Kidney epithelial cell (primary cell): ENCODE results near the gene TENM4. TPM values are rescaled to one million over a fixed set of nuclear protein-coding genes. Genes with fewer than 3 reads are reported as not detected.

ENCODE experiments used
- DNase-seq: peaks from one replicate; pipeline ENCODE4 v3.0.0-alpha.2; 2010; ENCODE audit warnings: low read depth
- H3K27me3 ChIP-seq: 2 replicates; pipeline ENCODE4 v1.6.0; 2011; ENCODE audit warnings: low read length; ENCODE audit not compliant: control insufficient read depth, insufficient read depth
- H3K36me3 ChIP-seq: 2 replicates; pipeline ENCODE4 v1.5.1; 2011; ENCODE audit warnings: low read length; ENCODE audit not compliant: control insufficient read depth, insufficient read depth
- H3K4me3 ChIP-seq: 2 replicates; pipeline ENCODE4 v1.5.1; 2011; ENCODE audit warnings: low read depth, mild to moderate bottlenecking, control low read depth, low read length
- CTCF ChIP-seq: IDR thresholded peaks from 2 replicates; pipeline ENCODE4 v1.5.1; 2011; ENCODE audit warnings: mild to moderate bottlenecking, moderate library complexity, low read length, control low read depth, inconsistent platforms; ENCODE audit not compliant: insufficient read depth, poor library complexity, severe bottlenecking
- total RNA-seq: library from RNA; depleted of rRNA; stranded (reverse); fragments of >200 nt; gene quantifications from 2 replicates; pipeline ENCODE4 v1.2.3, GENCODE V29; 2015

The TENM4 gene
- total RNA-seq, 1 donor from 2014 or later: 35.3 TPM

- no peaks in the 10 kb centered on the region for H3K36me3 ChIP-seq
- H3K4me3 ChIP-seq: no peak overlapping the region
- DNase-seq: no peak
- TF ChIP-seq CTCF: no peak
- no peaks in the 10 kb centered on the region for H3K27me3 ChIP-seq
Measured at GRCh38 chr11:79045018-79045799, 395.6 kb downstream of the TENM4 start.

- TF ChIP-seq CTCF: no peak
- no peak overlapping the region for H3K4me3 ChIP-seq
- no peaks in the 10 kb centered on the region for H3K36me3 ChIP-seq
- H3K27me3 ChIP-seq: no peaks in the 10 kb centered on the region
- DNase-seq: no peak
Measured at GRCh38 chr11:79044201-79044600, 396.6 kb downstream of the TENM4 start.

DNA sequence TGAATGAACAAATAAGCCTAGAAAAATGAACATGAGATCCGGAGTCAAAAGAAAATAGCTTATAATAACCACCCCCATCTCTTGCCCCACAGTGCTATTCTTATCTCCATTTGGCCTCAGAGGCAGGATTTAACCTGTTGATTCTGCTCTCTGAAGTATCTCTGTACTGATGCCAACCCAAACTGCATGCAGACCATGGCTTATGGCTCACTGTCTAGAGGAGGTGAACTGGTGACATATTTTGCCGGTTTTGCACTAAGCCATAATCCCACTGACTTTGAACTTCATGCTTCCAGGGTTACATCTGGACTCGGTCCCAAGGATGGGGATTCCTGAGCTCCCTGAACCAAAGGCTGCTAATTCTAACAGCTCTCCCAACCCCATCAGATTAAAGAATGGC is 397.1 kb downstream of the TENM4 start:
- H3K27me3 ChIP-seq: no peaks in the 10 kb centered on the region

DNA sequence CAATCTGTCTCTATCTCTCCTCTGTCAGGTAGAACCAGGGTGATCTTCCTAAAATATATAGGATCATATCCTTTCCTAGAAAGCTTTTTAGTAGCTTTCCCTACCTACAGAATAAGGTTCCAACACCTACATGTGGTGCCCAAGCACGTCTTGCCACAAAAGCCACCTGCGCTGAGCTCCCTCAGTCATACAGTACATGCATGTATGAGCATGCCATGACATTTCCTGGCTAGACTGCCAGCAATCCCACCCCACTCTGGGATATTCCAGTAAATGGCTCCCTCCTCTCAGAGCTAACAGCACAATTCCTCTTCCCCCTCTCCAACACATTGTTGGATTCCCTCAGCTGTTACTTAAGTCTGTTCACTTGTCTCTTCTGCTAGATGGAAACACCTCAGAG is 398.0 kb downstream of the TENM4 start:
- no peak overlapping the region for H3K4me3 ChIP-seq
- TF ChIP-seq CTCF: no peak
- DNase-seq: no peak
- H3K36me3 ChIP-seq: no peaks in the 10 kb centered on the region
- H3K27me3 ChIP-seq: no peaks in the 10 kb centered on the region

More for the DNA sequence above, 397.1 kb downstream of the TENM4 start:
- H3K36me3 ChIP-seq: no peaks in the 10 kb centered on the region
- no peak overlapping the region for H3K4me3 ChIP-seq
- DNase-seq: no peak
- TF ChIP-seq CTCF: no peak

DNA sequence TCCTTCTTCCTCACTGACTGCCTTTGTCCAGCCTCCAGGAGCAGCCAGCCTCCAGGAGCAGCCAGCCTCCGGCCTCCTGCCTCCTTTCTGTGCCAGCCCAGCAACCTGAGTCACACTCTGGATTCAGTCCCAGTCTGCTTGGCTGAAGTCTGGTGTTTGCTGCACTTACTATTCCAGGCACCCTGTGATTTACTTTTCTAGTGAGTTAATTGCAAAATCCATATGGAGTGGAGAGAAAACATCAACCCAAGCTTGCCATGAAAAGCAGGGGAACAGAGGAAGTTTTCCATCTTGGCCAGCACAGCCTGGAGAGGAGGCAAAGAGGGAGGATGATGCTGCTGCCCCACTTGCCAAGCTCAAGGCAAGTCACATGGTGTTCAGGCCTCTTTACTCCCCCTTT is 400.5 kb downstream of the TENM4 start:
- TF ChIP-seq CTCF: no peak
- no peaks in the 10 kb centered on the region for H3K36me3 ChIP-seq
- H3K4me3 ChIP-seq: no peak overlapping the region
- no peaks in the 10 kb centered on the region for H3K27me3 ChIP-seq
- DNase-seq: no peak

- no peak overlapping the region for H3K4me3 ChIP-seq
- H3K36me3 ChIP-seq: no peaks in the 10 kb centered on the region
- no peak for TF ChIP-seq CTCF
- H3K27me3 ChIP-seq: no peaks in the 10 kb centered on the region
- DNase-seq: no peak
Measured at GRCh38 chr11:79039122-79039521, 401.7 kb downstream of the TENM4 start.
